ENCODE data around the gene TNF.

The TNF gene

DNA sequence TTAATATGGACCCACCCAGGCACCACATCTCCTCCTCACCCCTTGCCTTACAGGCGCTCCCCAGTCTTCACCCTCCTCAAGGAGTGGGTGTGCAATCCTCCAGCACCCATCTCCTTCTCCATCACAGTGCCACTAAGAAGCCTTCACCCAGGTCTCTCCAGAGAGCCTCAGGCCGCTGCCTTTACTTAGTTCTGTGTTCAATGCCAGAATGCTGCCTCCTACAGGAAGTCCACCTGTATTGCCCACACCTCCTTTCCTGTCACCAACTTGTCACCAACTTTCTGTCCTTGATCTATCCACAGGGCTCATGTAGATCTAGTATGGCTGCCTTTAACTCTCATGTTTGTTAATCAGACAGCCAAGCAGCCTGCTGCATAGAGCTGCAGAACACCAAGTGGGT is 10.1 kb downstream of the TNF start:
- Histone ChIP-seq H3K4me3 (ENCODE audit: insufficient read depth, low read length, poor library complexity, severe bottlenecking) (no peak overlapping the region), H3K79me2 (ENCODE audit: insufficient read depth, low read length) (peaks cover 14% of the 10 kb centered on the region), H3K4me2 (ENCODE audit: low read depth, low read length, poor library complexity, severe bottlenecking) (peak overlapping the region; percentile 27), H3K36me3 (ENCODE audit: low read length) (no peaks in the 10 kb centered on the region; the same call in 1 of the 2 replicates), H3K9me2 (replicated peaks; ENCODE audit: insufficient read depth, low read length) (no peaks in the 10 kb centered on the region), H2AFZ (ENCODE audit: low read depth, low read length, severe bottlenecking) (peak overlapping the region; percentile 1), H3K9me3 (ENCODE audit: insufficient read depth, low read length) (no peaks in the 10 kb centered on the region), H3F3A (ENCODE audit: insufficient read depth) (peaks cover 54% of the 10 kb centered on the region), H3K9ac (ENCODE audit: low read length) (peak overlapping the region; percentile 31), H3K27ac (ENCODE audit: low read depth, low read length) (peak overlapping the region; percentile 63), H4K20me1 (ENCODE audit: low read depth, low read length) (no peaks in the 10 kb centered on the region), H3K27me3 (ENCODE audit: low read length) (no peaks in the 10 kb centered on the region)
- TF ChIP-seq, protein P1, sequence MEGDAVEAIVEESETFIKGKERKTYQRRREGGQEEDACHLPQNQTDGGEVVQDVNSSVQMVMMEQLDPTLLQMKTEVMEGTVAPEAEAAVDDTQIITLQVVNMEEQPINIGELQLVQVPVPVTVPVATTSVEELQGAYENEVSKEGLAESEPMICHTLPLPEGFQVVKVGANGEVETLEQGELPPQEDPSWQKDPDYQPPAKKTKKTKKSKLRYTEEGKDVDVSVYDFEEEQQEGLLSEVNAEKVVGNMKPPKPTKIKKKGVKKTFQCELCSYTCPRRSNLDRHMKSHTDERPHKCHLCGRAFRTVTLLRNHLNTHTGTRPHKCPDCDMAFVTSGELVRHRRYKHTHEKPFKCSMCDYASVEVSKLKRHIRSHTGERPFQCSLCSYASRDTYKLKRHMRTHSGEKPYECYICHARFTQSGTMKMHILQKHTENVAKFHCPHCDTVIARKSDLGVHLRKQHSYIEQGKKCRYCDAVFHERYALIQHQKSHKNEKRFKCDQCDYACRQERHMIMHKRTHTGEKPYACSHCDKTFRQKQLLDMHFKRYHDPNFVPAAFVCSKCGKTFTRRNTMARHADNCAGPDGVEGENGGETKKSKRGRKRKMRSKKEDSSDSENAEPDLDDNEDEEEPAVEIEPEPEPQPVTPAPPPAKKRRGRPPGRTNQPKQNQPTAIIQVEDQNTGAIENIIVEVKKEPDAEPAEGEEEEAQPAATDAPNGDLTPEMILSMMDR (IDR thresholded peaks at IDR 0.05; ENCODE audit: insufficient read depth, low read length, poor library complexity, severe bottlenecking), result peak; percentile 94
- no peak for TF ChIP-seq EZH2phosphoT487 (conservative IDR thresholded peaks at IDR 0.05; ENCODE audit: low read length)

DNA sequence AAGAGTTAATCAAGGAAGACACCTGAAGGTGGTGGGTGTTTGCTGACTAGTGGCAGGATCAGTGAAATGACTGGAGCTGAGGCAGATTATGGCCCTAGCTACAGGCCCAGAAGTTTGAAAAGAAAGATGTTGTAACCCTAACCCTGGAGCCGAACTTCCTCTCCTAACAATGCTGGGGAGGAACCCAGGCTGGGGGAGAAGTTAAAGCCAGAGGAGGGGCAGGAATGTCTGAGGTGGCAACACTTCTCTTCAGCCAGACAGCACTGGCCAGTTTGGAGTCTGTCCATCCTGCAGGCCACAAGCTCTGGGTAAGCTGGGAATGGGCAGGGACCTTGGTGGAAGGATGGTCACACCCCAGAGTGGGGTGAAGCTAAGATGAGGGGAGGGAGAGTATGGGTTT is 10.6 kb downstream of the TNF start, which contains the start of gene LST1:
LST1 (plus strand) TSS at position 270 of the 400 bp plus-strand sequence. CDS start 1,023 bp downstream, outside the sequence.
- Histone ChIP-seq H3K4me2 (ENCODE audit: low read depth, low read length, poor library complexity, severe bottlenecking) (peak within 1 kb of the TSS; percentile 27), H3K9me2 (replicated peaks; ENCODE audit: insufficient read depth, low read length) (no peaks in the 10 kb centered on the region), H4K20me1 (ENCODE audit: low read depth, low read length) (no peaks in the 10 kb centered on the region), H3F3A (ENCODE audit: insufficient read depth) (peaks cover 52% of the 10 kb centered on the region), H3K9me3 (ENCODE audit: insufficient read depth, low read length) (no peaks in the 10 kb centered on the region), H3K79me2 (ENCODE audit: insufficient read depth, low read length) (peaks cover 12% of the 10 kb centered on the region), H3K36me3 (ENCODE audit: low read length) (no peaks in the 10 kb centered on the region; the same call in 1 of the 2 replicates), H2AFZ (ENCODE audit: low read depth, low read length, severe bottlenecking) (peak within 1 kb of the TSS; percentile 1), H3K4me3 (ENCODE audit: insufficient read depth, low read length, poor library complexity, severe bottlenecking) (no peak within 1 kb of the TSS), H3K9ac (ENCODE audit: low read length) (peak within 1 kb of the TSS; percentile 31), H3K27ac (ENCODE audit: low read depth, low read length) (peak within 1 kb of the TSS; percentile 63), H3K27me3 (ENCODE audit: low read length) (no peaks in the 10 kb centered on the region)
- TF ChIP-seq, protein P1 (IDR thresholded peaks at IDR 0.05; ENCODE audit: insufficient read depth, low read length, poor library complexity, severe bottlenecking), result no peak
- no peak for TF ChIP-seq EZH2phosphoT487 (conservative IDR thresholded peaks at IDR 0.05; ENCODE audit: low read length)

DNA sequence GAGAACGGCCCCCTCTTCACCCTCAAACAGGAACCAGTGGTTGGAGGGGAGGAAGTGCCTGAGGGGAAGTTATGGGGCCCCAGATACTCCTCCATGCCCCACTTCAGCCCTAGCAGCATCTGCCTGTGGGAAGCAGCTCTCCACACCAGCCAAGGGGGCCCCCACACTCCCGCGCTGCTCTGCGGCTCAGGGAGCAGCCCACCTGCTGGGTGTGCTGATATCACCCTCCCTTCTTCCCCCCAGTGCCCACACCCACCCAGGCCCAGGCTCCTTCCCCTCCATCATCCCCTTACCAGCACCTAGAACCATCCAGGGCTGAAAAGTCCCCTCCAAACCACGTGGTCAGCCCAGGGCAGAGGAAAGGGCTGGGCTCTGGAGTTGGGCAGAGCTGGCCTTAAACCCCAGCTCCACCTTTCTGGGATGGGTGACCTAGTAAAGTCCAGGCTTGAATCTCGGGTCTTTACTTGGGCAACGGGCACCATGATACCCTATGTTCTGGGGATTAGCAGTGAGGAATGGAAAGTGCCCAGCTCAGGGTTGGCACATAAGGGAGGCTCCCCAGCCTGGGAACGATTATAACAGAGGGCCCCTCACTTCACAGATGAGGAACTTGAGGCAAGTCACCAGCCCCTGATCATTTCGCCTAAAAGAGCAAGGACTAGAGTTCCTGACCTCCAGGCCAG is 11.4 kb downstream of the TNF start:
- Histone ChIP-seq H3K9me3 (ENCODE audit: insufficient read depth, low read length) (no peaks in the 10 kb centered on the region), H3K9ac (ENCODE audit: low read length) (peak overlapping the region; percentile 31), H3K9me2 (replicated peaks; ENCODE audit: insufficient read depth, low read length) (no peaks in the 10 kb centered on the region), H4K20me1 (ENCODE audit: low read depth, low read length) (no peaks in the 10 kb centered on the region), H3F3A (ENCODE audit: insufficient read depth) (peaks cover 44% of the 10 kb centered on the region), H3K4me3 (ENCODE audit: insufficient read depth, low read length, poor library complexity, severe bottlenecking) (no peak overlapping the region), H3K79me2 (ENCODE audit: insufficient read depth, low read length) (peaks cover 5% of the 10 kb centered on the region), H3K27ac (ENCODE audit: low read depth, low read length) (peak overlapping the region; percentile 63), H3K27me3 (ENCODE audit: low read length) (no peaks in the 10 kb centered on the region), H3K36me3 (ENCODE audit: low read length) (no peaks in the 10 kb centered on the region; the same call in 1 of the 2 replicates), H2AFZ (ENCODE audit: low read depth, low read length, severe bottlenecking) (peak overlapping the region; percentile 1), H3K4me2 (ENCODE audit: low read depth, low read length, poor library complexity, severe bottlenecking) (peak overlapping the region; percentile 27)
- TF ChIP-seq EZH2phosphoT487 (conservative IDR thresholded peaks at IDR 0.05; ENCODE audit: low read length), result no peak
- TF ChIP-seq, protein P1 (IDR thresholded peaks at IDR 0.05; ENCODE audit: insufficient read depth, low read length, poor library complexity, severe bottlenecking), result no peak
